SK-N-SH (cell line): Measurements from ENCODE around the gene HSPA5. TPM values are rescaled to one million over a fixed set of nuclear protein-coding genes. Genes with fewer than 3 reads are reported as not detected.

Experiments
- CTCF ChIA-PET: fragments of 300-600, 350-600 bp; formaldehyde crosslinking; extraction: SDS; loops from one replicate; lab custom pipeline; 2021; lab: Yijun Ruan, JAX
- POLR2A ChIA-PET: fragments of 350-600 bp; sonication (Branson Sonifier 250); formaldehyde crosslinking; extraction: SDS; loops from one replicate; lab custom pipeline; 2020; ENCODE audit warnings: antibody characterized with exemption, inconsistent platforms; lab: Yijun Ruan, JAX
- DNase-seq: peaks from one replicate; pipeline ENCODE4 v3.0.0; 2012
- H2AFZ ChIP-seq: fragments of 200-600 bp; sonication (generic); 2 replicates; pipeline ENCODE4 v1.8.1; 2016; ENCODE audit warnings: antibody characterized with exemption, mild to moderate bottlenecking, low read depth
- H3F3A ChIP-seq: fragments of 200-600 bp; sonication (generic); replicated peaks from 2 replicates; pipeline ENCODE3; 2016; ENCODE audit warnings: antibody characterized with exemption, mild to moderate bottlenecking; ENCODE audit not compliant: insufficient read depth
- H3K27ac ChIP-seq, 2 experiments: fragments of 200-500 bp in 1 of 2; fragments of 200-600 bp in 1 of 2; sonication (Bioruptor generic) in 1 of 2; sonication (generic), shearing (Covaris generic) in 1 of 2; 2 replicates each; pipeline versions ENCODE4 v1.5.1 to v1.6.1; 2014 to 2016; ENCODE audit warnings: low read depth in 2 of 2, inconsistent platforms in 1 of 2, low read length in 1 of 2, mild to moderate bottlenecking in 1 of 2, mixed read lengths in 1 of 2
- H3K27me3 ChIP-seq: fragments of 200-600 bp; sonication (generic), shearing (Covaris generic); 2 replicates; pipeline ENCODE4 v1.6.1; 2016; ENCODE audit warnings: mixed run types; ENCODE audit not compliant: insufficient read depth
- H3K36me3 ChIP-seq, 2 experiments: fragments of 200-500 bp in 1 of 2; fragments of 200-600 bp in 1 of 2; sonication (Bioruptor generic) in 1 of 2; sonication (generic) in 1 of 2; replicated peaks in 1 of 2; 2 replicates each; pipeline versions ENCODE3 to v1.5.1; 2014 to 2016; ENCODE audit warnings: low read length in 1 of 2, mild to moderate bottlenecking in 1 of 2; ENCODE audit not compliant: insufficient read depth in 2 of 2, control insufficient read depth in 1 of 2
- H3K4me1 ChIP-seq, 2 experiments: fragments of 200-500 bp in 1 of 2; fragments of 200-600 bp in 1 of 2; sonication (Bioruptor generic) in 1 of 2; sonication (generic), shearing (Covaris generic) in 1 of 2; 2 replicates each; pipeline versions ENCODE4 v1.5.1 to v1.6.1; 2014 to 2016; ENCODE audit warnings: low read depth in 1 of 2, low read length in 1 of 2, mixed run types in 1 of 2; ENCODE audit not compliant: insufficient read depth in 2 of 2, control insufficient read depth in 1 of 2
- H3K4me2 ChIP-seq: fragments of 200-600 bp; sonication (generic), shearing (Covaris generic); 2 replicates; pipeline ENCODE4 v1.6.1; 2017; ENCODE audit warnings: mixed run types
- H3K4me3 ChIP-seq, 2 experiments: fragments of 200-500 bp in 1 of 2; fragments of 200-600 bp in 1 of 2; sonication (Bioruptor generic) in 1 of 2; sonication (generic), shearing (Covaris generic) in 1 of 2; 2 replicates each; pipeline versions ENCODE4 v1.5.1 to v1.8.1; 2014 to 2016; ENCODE audit warnings: low read depth in 2 of 2, inconsistent platforms in 1 of 2, low read length in 1 of 2, mild to moderate bottlenecking in 1 of 2, mixed read lengths in 1 of 2, moderate library complexity in 1 of 2
- H3K79me2 ChIP-seq: fragments of 200-600 bp; sonication (generic); 2 replicates; pipeline ENCODE4 v1.8.1; 2017; ENCODE audit warnings: mild to moderate bottlenecking; ENCODE audit not compliant: insufficient read depth
- H3K9ac ChIP-seq: fragments of 200-600 bp; sonication (generic); 2 replicates; pipeline ENCODE4 v1.6.1; 2017; ENCODE audit warnings: mixed run types
- H3K9me2 ChIP-seq: fragments of 200-600 bp; sonication (generic); 2 replicates; pipeline ENCODE4 v1.6.1; 2017; ENCODE audit warnings: mixed run types
- H3K9me3 ChIP-seq: fragments of 200-600 bp; sonication (generic); 2 replicates; pipeline ENCODE4 v1.6.1; 2017; ENCODE audit warnings: mixed run types, mild to moderate bottlenecking, moderate library complexity
- H4K20me1 ChIP-seq: fragments of 200-600 bp; sonication (generic); 2 replicates; pipeline ENCODE4 v1.6.1; 2017; ENCODE audit warnings: mild to moderate bottlenecking, mixed run types; ENCODE audit not compliant: insufficient read depth
- CHD2 ChIP-seq: fragments of 150-350 bp; IDR thresholded peaks from 2 replicates; pipeline ENCODE4 v1.6.1; 2018; ENCODE audit warnings: low read length; ENCODE audit not compliant: partially characterized antibody
- CTCF ChIP-seq: fragments of 200-600 bp; sonication (generic); IDR thresholded peaks from 2 replicates; pipeline ENCODE4 v1.6.1; 2017; ENCODE audit warnings: antibody characterized with exemption, mild to moderate bottlenecking, moderate library complexity
- ELF1 ChIP-seq: IDR thresholded peaks from 2 replicates; pipeline ENCODE4 v1.4.0; 2012
- EZH2phosphoT487 ChIP-seq: fragments of 200-600 bp; sonication (generic); IDR thresholded peaks from 2 replicates; pipeline ENCODE4 v1.6.1; 2017; ENCODE audit warnings: low read depth, mixed run types, mild to moderate bottlenecking, antibody characterized with exemption, moderate library complexity, borderline replicate concordance
- FOXJ3 ChIP-seq: sonication (generic); formaldehyde crosslinking; IDR thresholded peaks from 2 replicates; pipeline ENCODE4 v1.5.1; 2020; ENCODE audit warnings: mild to moderate bottlenecking, missing genetic modification reagents
- FOXM1 ChIP-seq: IDR thresholded peaks from 2 replicates; pipeline ENCODE4 v1.4.0; 2012; ENCODE audit warnings: low read depth, mild to moderate bottlenecking
- GABPA ChIP-seq: IDR thresholded peaks from 2 replicates; pipeline ENCODE4 v1.4.0; 2012; ENCODE audit warnings: low read depth, mild to moderate bottlenecking
- JUND ChIP-seq: IDR thresholded peaks from 2 replicates; pipeline ENCODE4 v1.4.0; 2012
- MEF2A ChIP-seq: IDR thresholded peaks from 2 replicates; pipeline ENCODE4 v1.4.0; 2012; ENCODE audit warnings: low read depth, borderline replicate concordance
- MXI1 ChIP-seq: IDR thresholded peaks from 2 replicates; pipeline ENCODE4 v1.6.1; 2012; ENCODE audit warnings: mild to moderate bottlenecking, low read depth, low read length, improper control_type of control experiment
- NFIC ChIP-seq: IDR thresholded peaks from 2 replicates; pipeline ENCODE4 v1.4.0; 2012; ENCODE audit warnings: borderline replicate concordance
- NRF1 ChIP-seq: IDR thresholded peaks from 2 replicates; pipeline ENCODE4 v1.6.1; 2012; ENCODE audit warnings: low read depth, mild to moderate bottlenecking, low read length
- POLR2AphosphoS5 ChIP-seq: IDR thresholded peaks from 2 replicates; pipeline ENCODE4 v1.6.1; 2012; ENCODE audit warnings: low read depth, low read length
- SMC3 ChIP-seq: IDR thresholded peaks from 2 replicates; pipeline ENCODE4 v1.6.1; 2012; ENCODE audit warnings: low read depth, low read length, improper control_type of control experiment
- TAF1 ChIP-seq: IDR thresholded peaks from 2 replicates; pipeline ENCODE4 v1.6.1; 2012; ENCODE audit warnings: low read depth, mild to moderate bottlenecking, low read length, moderate library complexity, borderline replicate concordance
- TCF12 ChIP-seq: IDR thresholded peaks from 2 replicates; pipeline ENCODE4 v1.4.0; 2012
- TEAD4 ChIP-seq: IDR thresholded peaks from 2 replicates; pipeline ENCODE4 v1.4.0; 2012; ENCODE audit warnings: mild to moderate bottlenecking, borderline replicate concordance; ENCODE audit not compliant: insufficient read depth
- YY1 ChIP-seq: IDR thresholded peaks from 2 replicates; pipeline ENCODE4 v1.4.0; 2012; ENCODE audit warnings: low read depth, mild to moderate bottlenecking
- whole genome bisulfite sequencing: methylation state at CpG from one replicate; pipeline ENCODE4 v1.1.6; 2017; ENCODE audit warnings: low lambda C conversion rate; 5-methylcytosine and 5-hydroxymethylcytosine counted together
- polyA plus RNA-seq, 3 experiments: library from polyadenylated mRNA; depleted of rRNA; stranded (reverse); fragments of >200 nt; gene quantifications; 2 replicates each; pipeline ENCODE4 v1.2.3, GENCODE V29; 2012
- TF ChIP-seq, protein P1 (sequence below): IDR thresholded peaks from 2 replicates; pipeline ENCODE4 v1.4.0; 2012; ENCODE audit warnings: low read depth, borderline replicate concordance
- TF ChIP-seq, protein P2 (sequence below): IDR thresholded peaks from 2 replicates; pipeline ENCODE4 v1.4.0; 2012; ENCODE audit warnings: low read depth

Gene HSPA5
- polyA plus RNA-seq, 1 of the 3 experiments (the other 2 are of a cell fraction): 226 TPM

- DNase-seq: peak; percentile 99
- H3K9ac ChIP-seq: peak within 1 kb of the TSS; percentile 89
- peak within 1 kb of the TSS; percentile 98 for H2AFZ ChIP-seq
- peaks cover 50% of the 10 kb centered on the region for H3K79me2 ChIP-seq
- H3K9me2 ChIP-seq: no peaks in the 10 kb centered on the region
- peak within 1 kb of the TSS; percentile 79 for H3K4me2 ChIP-seq
- H3K4me3 ChIP-seq: peak within 1 kb of the TSS; percentile 82 to 99
- 16% methylated on average over 19 of the region's 72 CpGs for WGBS
- no peaks in the 10 kb centered on the region for H3F3A ChIP-seq
- H3K27ac ChIP-seq: peak within 1 kb of the TSS; percentile 50 to 55; a peak in 2 of 4 replicates
- ChIA-PET POLR2A (interaction anchor here (2.8 kb wide), 1 partner anchor 21 kb away, joined by 35 read pairs; the partner anchor contains the start of gene HSPA5), CTCF (interaction anchor here (0.7 to 1.1 kb wide), 8 partner anchors 11 to 108 kb away, joined by 3 to 6 read pairs (median 3); no protein-coding TSS in a partner anchor)
- no peaks in the 10 kb centered on the region for H3K27me3 ChIP-seq
- TF ChIP-seq TCF12 (no peak), FOXJ3 (CRISPR knock-in tag) (no peak), CHD2 (peak; percentile 66), MXI1 (peak; percentile 81; the same call in 1 of the 2 replicates), TAF1 (peak; percentile 73; the same call in 1 of the 2 replicates), EZH2phosphoT487 (no peak), NRF1 (peak; percentile 91), NFIC (no peak), ELF1 (peak; percentile 98), CTCF (peak; percentile 39), JUND (no peak), POLR2AphosphoS5 (peak; percentile 16; the same call in 1 of the 2 replicates), FOXM1 (no peak), GABPA (peak; percentile 72), MEF2A (no peak), YY1 (0 out of 2 replicates have a peak, but pooled peaks have one; percentile 38), SMC3 (no peak), TEAD4 (no peak)
- TF ChIP-seq, protein P1, sequence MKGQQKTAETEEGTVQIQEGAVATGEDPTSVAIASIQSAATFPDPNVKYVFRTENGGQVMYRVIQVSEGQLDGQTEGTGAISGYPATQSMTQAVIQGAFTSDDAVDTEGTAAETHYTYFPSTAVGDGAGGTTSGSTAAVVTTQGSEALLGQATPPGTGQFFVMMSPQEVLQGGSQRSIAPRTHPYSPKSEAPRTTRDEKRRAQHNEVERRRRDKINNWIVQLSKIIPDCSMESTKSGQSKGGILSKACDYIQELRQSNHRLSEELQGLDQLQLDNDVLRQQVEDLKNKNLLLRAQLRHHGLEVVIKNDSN: no peak; the same call in 1 of the 2 replicates
- TF ChIP-seq, protein P2, sequence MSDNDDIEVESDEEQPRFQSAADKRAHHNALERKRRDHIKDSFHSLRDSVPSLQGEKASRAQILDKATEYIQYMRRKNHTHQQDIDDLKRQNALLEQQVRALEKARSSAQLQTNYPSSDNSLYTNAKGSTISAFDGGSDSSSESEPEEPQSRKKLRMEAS: peak; percentile 31; the same call in 1 of the 2 replicates
- H3K4me1 ChIP-seq: no peaks in the 10 kb centered on the region; a peak in 2 of 4 replicates
- H3K36me3 ChIP-seq: no peaks in the 10 kb centered on the region
- peaks cover 4% of the 10 kb centered on the region; the same call in 1 of the 2 replicates for H4K20me1 ChIP-seq
- H3K9me3 ChIP-seq: no peaks in the 10 kb centered on the region
These were observed 20.6 kb upstream of the HSPA5 start, which contains the start of gene GAPVD1 for GRCh38 chr9:125261501-125262293. GAPVD1 (plus strand) TSS chr9:125261826; CDS start chr9:125298922, 37,096 bp downstream.
